Limb (tissue), 2 donors: Measurements from ENCODE around the gene BCAN.

Source experiments
- DNase-seq, 2 donors: peaks; one replicate each; pipeline ENCODE4 v3.0.0-alpha.2; 2016; ENCODE audit errors: extremely low spot score in 2 of 2

BCAN gene

DNA sequence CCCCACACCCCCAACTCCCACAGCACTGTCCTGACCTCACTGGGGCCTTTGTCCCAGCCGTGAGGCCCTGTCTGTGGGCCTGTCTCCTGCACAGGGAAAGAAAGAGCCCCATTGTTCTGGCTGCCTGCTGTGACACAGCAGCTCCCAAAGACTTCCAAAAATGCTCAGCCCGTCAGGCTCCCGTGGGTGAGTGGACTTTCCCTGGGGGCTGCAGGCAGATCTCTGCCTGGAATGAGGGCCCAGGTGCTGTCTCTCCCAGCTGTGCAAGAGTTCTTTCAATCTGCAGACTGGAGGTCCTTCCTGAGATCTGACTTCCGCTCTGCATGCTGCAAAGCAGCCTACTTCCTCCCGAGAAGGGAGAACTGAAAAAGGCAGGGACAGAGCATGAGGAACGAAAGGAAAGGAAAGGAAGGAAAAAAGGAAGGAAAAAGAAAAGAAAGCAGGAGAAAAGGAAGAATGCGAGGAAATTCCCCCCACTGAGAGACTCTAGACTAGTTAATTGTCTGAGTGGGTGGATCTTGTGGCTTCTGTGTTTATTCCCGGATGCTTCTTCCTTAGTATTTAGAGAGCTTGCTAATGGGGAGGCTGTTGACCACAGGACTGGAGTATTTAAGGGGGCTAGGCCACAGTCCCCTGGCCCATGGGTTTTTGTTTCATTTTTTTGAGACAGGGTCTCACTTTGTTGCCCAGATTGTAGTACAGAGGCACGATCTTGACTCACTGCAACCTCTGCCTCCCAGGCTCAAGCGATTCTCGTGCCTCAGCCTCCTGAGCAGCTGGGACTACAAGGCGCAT, 20.3 kb downstream of the BCAN start:
- peak in 1 of 2 donors; percentile 47 for DNase-seq

DNA sequence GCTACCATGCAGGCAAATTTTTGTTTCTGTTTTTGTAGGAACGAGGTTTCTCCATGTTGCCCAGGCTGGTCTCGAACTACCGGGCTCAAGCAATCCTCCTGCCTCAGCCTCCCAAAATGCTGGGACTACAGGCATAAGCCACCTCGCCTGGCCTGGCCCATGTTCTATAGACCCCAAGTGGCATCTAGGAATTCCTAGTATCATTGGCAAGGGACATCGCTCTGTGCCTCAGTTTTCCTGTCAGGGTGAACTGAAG, 20.8 kb downstream of the BCAN start:
- DNase-seq: no peak

DNA sequence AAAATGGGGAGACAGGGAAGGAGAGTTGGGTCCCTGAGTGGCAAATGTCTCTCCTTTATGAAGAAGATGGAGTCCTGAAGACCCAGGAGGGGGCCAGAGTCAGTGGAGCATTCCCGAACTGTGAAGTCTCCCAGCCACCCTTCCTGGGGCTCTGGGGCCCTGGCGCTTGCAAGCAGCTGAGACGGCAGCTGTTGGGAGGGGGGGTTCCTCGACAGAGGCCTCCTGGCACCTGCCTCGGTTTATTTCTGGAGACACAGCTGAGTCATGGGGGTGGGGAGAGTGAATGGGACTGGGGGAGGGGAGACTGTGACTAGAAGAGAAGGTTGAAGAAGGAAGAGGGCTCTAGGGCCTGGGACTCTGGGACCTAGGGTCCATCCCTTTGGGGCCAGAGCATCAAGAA, 21.3 kb downstream of the BCAN start:
- peak; percentile 68 to 81 for DNase-seq

DNA sequence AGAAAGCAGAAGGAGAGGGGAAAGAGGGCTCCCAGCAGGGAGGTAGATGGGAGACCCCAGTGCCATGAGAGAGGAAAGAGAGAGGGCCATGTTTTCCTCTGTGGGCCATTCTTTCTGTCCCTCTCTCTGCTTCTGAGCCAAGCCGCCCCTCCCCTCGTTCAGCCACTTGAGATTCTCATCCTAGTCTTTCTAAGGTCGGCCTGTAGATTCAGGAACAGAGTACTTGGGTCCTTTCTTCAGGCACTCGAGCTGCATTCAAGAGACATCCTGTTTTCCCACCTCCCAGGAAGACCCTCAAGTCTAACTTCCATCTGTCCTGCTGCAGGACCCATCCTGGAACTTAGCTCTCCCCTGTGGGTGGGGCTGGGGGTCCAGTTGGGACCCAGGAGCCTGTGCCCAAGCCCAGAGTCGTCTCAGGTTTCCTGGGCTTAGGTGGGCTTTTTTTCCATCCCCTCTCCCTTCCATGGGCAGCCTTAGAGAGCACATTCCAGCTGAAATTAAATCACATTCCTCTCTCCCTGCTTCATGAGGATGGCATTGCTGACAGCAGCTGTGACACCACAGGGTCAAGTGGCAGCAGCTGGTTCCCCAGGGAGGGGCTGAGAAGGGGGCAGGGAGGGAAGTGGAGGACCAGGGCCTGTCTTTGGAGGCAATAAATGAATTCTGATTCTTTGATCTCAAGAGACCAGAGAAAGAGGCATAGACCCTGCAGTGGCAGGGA, 22.3 kb downstream of the BCAN start:
- DNase-seq: peak; percentile 51 to 75

DNA sequence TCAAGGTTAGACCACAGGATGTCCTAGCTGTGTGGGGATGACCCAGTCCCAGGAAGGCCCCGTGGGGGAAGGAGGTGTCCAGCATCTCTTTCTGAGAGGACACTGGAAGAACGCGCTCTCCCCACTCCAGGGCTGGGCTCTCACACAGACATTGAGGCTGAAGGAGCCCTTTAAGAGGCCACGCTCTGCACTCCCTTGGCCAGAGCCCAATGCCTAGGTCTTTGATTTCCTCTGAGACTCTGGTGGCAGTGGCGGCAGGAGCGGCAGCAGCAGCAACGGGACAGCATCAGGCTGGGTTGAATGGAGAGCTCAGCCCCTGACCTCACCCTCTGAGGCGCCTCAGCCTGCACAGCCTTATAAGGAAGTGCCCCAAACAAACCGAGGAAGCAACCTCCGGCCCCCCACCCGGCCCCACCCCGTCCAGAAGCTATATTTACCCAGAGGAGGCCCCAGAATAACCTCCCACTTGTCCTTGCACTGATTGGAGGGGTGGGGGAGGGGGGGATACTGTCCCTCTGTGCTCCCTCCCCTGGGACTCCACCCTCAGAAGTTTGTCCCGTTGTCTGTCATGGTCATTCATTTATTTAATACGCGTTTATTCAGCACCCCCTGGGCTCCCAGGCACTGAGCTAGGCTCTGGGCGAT, 23.0 kb downstream of the BCAN start:
- peak; percentile 51 to 65 for DNase-seq

DNA sequence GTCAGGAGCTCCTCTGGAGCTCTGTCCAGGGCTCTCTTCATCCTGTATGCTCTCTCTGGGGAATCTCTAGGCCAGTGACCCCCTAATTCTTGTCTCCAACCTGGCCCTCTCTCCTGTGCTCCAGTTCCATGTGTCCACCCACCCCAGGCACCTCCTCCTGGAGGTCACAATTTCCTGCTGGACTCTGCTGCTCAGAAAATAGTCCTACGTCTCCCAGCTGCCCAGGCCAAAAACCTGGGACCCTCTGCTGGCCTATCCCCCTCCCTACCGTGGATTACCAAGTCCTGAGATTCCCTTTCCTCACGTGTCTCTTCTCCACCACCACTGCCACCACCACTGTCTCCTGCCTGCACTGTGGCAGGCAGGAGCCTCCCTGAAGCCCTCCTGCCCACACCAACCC, 23.6 kb downstream of the BCAN start:
- no peak for DNase-seq

DNA sequence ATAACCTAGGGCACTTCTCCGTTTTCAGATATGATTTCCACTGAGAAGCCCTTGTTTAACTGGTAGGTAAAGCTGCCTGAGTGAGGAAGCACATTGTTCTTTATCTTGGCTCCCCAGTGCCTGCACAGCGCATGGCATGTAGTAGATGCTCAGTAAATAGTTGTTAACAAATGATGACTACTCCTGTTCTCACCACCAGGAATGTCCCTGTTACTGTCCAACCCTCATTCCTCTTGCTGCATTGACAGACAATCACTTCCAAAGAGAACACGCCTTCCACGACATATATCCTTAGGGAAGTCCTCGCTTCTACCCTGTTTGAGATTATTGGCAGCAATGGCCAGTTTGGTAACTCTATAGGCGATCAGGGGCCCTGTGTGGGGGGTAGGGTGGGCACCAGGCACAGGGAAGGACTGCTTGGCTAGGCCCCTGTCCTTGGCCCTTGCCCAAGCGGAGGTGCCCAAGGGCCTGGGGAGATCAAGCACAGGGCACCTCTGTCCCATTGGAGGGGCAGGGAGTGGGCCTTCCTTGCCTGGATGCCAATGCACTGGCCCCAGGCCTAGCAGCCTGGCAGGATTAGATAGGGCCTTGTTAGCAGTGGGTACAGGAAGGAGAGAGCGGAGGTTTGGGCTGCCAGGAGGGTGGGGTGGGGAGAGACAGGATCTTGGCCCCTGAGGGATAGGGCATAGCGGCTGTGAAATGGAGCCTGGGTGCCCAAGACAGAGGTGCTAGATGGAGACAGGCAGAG, 25.1 kb downstream of the BCAN start:
- no peak for DNase-seq

DNA sequence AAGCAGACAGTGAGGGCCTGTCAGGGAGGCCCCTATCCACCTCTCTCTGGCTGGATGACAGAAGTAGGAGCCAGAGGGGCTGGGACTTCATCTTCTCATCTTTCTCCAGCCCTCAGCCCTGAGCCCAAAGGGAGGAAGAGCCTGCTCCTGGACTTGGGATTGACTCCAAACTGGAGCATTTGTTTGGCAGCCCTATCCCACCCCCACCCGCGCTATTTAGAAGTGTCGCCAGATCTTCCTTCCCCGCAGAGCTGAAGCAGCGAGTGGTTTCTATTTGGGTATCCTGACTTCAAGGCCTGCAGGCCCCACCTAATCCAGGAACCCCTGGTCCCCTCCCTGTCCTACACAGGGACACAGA, 25.7 kb downstream of the BCAN start:
- peak; percentile 76 to 79 for DNase-seq

DNA sequence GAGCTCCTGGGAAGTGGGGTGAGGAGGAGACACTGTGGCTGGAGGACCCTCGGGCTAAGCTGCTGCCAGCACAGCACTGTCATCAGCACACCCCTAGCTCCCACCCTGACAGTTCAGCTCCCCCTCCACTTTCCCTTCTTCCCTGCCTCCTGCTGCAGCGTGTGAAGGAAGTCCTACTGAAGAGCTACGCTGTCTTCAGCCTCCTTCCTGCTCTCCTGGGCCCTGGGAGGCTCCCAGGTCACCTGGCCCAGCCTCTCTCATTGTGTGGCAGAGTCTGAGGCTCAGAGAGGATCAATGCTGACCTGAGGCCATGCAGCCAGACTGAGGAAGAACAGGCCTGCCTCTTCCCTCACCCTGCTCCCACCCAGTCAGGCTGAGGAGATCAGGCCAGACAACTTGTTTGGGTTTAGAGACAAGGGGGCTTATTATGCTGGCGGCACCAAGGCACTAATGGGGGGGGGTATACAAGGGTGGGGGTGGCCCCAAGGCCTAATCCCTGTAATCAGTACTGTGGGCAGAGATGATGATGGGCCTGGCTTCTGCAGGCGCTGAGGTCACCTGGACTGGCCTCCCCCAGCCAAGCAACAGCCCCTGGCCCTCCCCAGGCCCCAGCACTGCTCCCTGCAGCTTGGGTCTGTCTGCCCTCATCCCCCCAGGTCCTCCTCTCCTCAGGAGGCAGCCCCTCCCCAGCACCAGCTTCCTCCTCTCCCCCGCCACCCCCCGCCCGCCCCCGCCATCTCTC, 26.2 kb downstream of the BCAN start:
- peak in 1 of 2 donors; percentile 45 for DNase-seq

DNA sequence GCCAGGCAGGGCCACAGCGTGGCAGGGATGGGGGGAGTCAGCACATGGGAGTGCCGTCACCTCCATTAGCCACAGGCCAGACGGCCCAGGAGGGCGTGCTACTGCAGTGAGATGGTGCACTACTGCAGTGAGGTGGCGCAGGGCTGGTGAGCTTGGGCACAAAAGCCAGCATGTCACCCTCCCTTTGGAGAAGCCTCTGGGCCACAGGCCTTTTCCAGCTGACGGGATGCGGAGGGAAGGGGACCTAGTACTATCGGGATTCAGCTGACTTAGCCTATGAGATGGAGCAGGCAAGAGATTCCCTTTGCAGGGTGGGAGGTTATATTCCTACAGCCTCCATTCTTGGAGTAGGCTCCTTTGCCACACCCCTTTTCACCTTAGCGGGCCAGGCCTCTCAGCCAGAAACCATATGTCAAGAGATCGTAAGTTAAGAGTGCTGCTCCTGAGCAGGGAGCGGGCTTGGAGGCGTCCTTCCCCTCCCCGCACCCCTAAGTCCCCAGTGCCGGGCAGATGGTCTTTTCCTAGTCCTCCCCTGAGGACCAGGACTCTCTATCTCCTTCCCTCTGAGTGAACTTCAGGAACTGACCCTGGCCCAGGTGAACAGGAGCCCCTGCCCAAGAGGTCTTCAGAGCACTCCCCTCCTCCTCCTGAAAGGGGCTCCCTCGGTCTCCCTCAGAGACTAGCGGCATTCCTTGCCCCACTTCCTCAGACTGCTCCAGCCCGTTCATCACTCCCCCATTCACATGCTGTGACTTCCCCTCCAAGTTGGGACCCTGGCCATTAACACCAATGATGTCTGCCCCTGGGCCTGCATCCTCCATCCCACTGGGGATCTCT, 27.1 kb downstream of the BCAN start:
- peak in 1 of 2 donors; percentile 50 for DNase-seq

DNA sequence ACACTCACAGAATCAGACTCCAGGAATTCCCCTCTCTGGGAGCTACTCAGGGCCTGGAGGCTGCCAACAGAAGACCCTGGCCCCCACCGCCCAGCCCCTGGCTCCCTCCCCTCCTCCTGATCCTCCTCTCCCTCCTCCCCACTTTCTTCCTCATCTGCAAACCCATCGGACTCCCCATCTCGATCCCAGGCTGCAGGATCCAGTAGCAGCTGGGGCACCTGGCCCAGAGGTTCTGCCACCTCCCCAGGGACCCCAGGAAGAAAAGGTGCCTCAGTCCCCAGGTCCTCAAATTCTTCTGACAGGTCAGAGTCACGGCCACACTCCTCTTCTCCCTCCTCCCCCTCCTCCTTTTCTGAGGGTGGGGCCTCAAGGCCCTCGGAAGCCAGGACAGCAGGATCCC, 27.9 kb downstream of the BCAN start:
- no peak for DNase-seq

DNA sequence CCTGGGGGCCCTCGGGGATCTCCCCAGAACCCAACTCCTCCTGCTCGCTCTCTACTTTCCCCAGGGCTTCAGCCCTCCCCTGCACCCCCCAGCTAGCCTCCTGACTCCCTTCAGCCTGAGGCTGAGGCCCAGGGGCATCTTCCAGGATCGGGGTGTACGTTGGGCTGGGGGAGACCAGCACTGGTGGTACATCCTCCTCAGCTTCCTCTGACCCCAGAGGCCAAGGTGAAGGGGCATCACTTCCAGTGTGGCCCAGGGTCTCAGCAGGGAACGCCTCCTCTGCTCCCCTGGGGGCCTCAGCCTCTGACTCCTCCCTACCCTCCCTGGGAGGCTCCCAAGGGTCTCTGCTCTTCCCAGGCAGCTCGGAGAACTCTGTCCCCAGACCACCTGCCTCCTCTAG, 28.4 kb downstream of the BCAN start:
- no peak for DNase-seq

DNA sequence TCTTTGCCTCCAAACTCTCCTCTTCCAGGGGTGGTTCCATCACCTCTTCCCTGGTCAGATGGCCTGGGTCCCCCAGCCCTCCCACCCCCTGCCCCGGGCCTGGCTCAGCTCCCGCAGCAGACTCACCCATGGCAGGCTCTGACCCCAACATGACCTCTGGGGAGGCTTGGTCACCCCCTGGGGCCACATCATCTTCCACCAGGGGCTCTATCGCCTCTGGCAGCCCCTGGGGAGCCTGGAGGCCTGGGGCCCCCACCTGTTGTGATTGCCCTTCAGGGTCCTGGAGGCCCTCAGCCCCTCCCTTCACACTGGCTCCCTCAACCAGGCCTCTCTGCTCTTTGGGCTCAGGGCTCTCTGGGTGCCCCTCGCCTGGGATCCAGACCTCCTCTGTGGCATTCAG, 28.9 kb downstream of the BCAN start:
- DNase-seq: peak in 1 of 2 donors; percentile 32

DNA sequence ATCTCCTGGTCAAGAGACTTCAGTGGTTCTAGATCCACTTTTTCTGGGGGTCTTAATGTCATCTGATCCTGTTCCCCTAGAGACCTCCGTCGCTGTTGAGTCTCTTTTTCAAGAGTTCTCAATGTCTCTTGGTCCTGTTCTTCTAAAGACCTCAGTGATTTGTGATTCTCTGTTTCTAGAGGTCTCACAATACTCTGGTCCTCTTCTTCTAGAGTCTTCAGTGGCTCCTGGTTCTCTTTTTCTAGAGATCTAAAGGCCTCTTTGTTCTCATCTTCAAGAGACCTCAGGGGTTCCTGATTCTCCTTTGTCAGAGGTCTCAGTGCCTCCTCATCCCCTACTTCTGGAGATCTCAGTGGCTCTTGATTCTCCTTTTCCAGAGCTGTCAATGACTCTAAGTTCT, 29.9 kb downstream of the BCAN start:
- DNase-seq: no peak

DNA sequence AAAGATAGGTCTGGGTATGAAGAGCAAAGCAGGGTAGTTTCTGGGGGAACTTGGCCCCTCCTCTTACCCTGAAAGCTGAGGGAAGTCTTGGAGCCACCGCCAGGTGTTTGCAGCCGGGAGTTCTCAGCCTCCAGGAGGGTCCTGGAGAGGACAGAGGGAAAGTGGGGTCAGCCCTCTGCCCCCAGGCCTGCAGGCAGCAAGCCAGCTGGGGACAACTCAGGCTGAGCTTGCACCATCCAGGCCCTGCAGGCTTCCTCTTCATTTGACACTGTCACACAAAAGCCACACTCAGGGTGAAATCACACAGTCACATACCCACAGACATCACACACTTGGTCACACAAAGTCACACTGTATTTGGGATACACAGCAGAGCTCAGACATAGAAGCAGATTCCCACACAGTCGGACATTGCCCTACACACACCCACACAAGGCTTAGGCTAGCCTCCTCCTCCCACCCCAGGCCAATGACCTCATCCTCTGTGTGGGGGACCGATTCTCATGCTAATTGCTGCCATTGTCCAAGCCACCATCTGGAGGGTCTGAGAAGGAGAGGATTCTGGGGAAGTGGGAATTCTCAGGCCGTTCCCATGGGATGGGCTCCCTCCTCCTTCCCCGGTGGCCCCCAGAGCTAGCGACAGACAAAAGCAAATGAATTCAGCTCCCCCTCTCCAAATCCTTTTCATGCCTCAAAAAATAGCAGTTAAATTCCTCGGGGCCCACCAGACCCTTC, 31.6 kb downstream of the BCAN start:
- DNase-seq: peak in 1 of 2 donors; percentile 54

DNA sequence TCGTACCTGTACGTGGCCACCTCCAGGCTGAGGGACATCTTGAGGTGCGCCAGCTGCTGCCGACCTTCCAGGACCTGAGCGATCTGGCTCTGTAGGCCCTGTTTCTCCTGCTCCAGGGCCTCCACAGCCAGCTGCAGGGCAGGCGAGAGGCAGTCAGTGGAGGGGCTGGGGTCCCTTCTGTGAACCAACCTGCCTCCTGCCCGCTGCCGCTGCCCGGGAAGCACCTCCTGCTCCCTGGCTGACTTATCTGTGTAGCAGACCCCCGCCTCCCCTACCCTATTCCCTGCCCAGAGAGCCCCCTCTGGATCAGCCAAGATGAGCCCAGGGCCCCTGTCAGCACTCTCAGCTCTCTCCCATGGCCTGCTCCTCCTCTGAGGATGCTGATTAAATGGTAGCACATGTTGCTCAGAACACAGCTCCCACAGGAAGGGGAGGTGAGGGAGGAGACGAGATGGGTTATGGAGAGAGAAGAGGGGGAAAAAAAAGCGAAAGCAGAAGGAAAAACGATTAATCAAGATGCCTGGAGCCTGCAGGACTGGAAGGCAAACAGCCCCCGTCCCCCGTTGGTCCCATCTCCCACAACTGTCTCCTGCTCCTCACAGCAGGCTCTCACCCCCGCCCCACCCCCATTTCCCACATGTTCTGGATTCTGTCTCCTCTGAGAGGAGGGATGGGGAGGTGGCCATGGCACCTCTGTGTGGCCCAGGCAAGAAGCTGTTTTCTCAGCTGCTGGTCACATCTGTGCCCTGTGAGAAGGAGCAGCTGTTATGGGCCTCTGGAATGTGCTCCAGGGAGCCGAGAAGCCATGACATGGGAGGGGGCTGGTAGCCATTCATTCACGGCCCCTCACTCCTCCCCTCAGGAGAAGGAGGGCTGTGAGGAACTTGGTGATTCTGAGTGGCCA, 33.5 kb downstream of the BCAN start:
- peak; percentile 56 to 79 for DNase-seq

DNA sequence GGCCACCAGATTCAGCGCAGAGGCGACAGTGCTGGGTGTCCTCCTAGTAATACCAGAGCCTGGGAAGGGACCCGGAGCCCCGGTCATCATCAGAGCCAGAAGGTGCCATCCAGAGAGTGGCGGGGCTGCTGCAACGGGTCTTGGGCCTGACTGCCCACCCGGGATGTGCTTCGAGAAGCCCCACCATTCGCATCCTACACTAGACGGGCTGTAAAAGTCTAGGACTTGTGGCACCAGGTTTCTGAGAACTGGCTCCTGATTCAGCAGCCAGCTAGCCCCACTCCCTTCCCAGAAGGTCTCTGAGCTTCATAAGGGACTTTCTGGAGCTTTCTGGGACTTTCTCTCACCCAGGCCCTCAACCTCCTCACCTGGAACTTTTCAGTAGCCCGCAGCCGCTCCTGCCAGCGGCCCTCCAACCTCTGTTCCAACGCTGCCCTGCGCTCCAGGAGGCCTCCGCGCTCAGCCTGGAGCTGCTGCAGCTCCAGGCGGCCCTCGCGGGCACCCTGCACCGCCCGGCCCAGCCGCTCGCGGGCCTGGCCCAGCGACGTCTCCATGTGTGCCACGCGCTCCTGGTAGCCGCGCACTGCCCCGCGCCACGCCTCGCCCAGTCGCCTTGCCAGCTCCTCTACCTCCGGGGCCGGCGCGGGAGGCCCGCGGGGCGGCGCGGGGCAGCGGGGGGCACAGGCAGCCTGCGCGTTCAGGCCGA, 34.4 kb downstream of the BCAN start:
- DNase-seq: peak in 1 of 2 donors; percentile 34
